Measurements from ENCODE around the gene JARID2.
"Not testable (repeated sequence)": the region's sequence is repeated elsewhere in the genome, so short reads cannot be mapped to it uniquely, and the experiment has no call there.

The JARID2 gene

DNA sequence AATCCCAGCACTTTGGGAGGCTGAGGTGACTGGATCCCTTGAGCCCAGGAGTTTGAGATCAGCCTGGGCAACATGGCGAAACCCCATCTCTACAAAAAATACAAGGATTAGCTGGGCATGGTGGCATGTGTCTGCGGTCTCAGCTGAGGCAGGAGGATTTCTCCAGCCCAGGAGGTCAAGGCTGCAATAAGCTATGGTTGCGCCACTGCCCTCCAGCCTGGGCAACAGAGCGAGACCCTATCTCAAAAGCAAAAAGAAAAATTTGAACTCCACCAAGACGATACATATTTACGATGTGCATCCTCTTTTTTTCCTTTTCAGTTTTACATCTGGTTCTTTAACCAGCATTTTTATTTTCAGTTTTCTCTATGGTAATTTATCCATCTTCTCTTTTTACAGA, 162.1 kb downstream of the JARID2 start:
- H3K9me3 ChIP-seq (ENCODE audit: insufficient read depth, low read depth, low read length): no peaks in the 10 kb centered on the region
- peaks cover 84% of the 10 kb centered on the region for H3K4me1 ChIP-seq (ENCODE audit: insufficient read depth, low read length)
- no peak overlapping the region for H3K27ac ChIP-seq (ENCODE audit: low read depth, low read length)
- 98% methylated on average over 6 of the region's 6 CpGs for WGBS
- peaks cover 25% of the 10 kb centered on the region for H3K36me3 ChIP-seq (ENCODE audit: insufficient read depth, low read length)
- H3K4me3 ChIP-seq (ENCODE audit: low read length): no peak overlapping the region
- H3K27me3 ChIP-seq (ENCODE audit: insufficient read depth, low read length): no peaks in the 10 kb centered on the region
- H3K9ac ChIP-seq (ENCODE audit: low read depth, low read length): no peak overlapping the region

- WGBS: 91% methylated on average over 1 of the region's 3 CpGs
- no peak overlapping the region for H3K9ac ChIP-seq (ENCODE audit: low read depth, low read length)
Observed at GRCh38 chr6:15408758-15409157, 162.9 kb downstream of the JARID2 start.

GRCh38 chr6:15409301-15410125, 163.6 kb downstream of the JARID2 start:
- WGBS: 82% methylated on average over 6 of the region's 6 CpGs
- H3K9me3 ChIP-seq (ENCODE audit: insufficient read depth, low read depth, low read length): no peaks in the 10 kb centered on the region
- peaks cover 39% of the 10 kb centered on the region for H3K36me3 ChIP-seq (ENCODE audit: insufficient read depth, low read length)
- H3K27me3 ChIP-seq (ENCODE audit: insufficient read depth, low read length): no peaks in the 10 kb centered on the region
- H3K4me3 ChIP-seq (ENCODE audit: low read length): no peak overlapping the region
- no peak overlapping the region for H3K9ac ChIP-seq (ENCODE audit: low read depth, low read length)
- no peak overlapping the region for H3K27ac ChIP-seq (ENCODE audit: low read depth, low read length)
- H3K4me1 ChIP-seq (ENCODE audit: insufficient read depth, low read length): peaks cover 84% of the 10 kb centered on the region

More at GRCh38 chr6:15408758-15409157, 162.9 kb downstream of the JARID2 start:
- Histone ChIP-seq H3K4me3 (ENCODE audit: low read length) (no peak overlapping the region), H3K4me1 (ENCODE audit: insufficient read depth, low read length) (peaks cover 84% of the 10 kb centered on the region), H3K27ac (ENCODE audit: low read depth, low read length) (no peak overlapping the region), H3K36me3 (ENCODE audit: insufficient read depth, low read length) (peaks cover 31% of the 10 kb centered on the region), H3K9me3 (ENCODE audit: insufficient read depth, low read depth, low read length) (no peaks in the 10 kb centered on the region), H3K27me3 (ENCODE audit: insufficient read depth, low read length) (no peaks in the 10 kb centered on the region)

DNA sequence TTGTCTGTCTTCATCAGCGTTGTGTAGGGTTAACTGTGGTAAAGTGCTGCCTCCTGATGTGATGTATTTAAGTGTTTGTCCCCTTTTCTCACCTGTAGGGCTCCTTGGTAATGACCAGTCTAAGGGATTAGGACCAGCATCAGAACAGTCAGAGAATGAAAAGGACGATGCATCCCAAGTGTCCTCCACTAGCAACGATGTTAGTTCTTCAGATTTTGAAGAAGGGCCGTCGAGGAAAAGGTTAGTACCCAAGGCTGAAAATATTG, 164.2 kb downstream of the JARID2 start:
- Histone ChIP-seq H3K9ac (ENCODE audit: low read depth, low read length) (no peak overlapping the region), H3K36me3 (ENCODE audit: insufficient read depth, low read length) (peaks cover 39% of the 10 kb centered on the region), H3K27ac (ENCODE audit: low read depth, low read length) (no peak overlapping the region), H3K4me3 (ENCODE audit: low read length) (no peak overlapping the region), H3K4me1 (ENCODE audit: insufficient read depth, low read length) (peaks cover 79% of the 10 kb centered on the region), H3K27me3 (ENCODE audit: insufficient read depth, low read length) (no peaks in the 10 kb centered on the region), H3K9me3 (ENCODE audit: insufficient read depth, low read depth, low read length) (no peaks in the 10 kb centered on the region)
- 78% methylated on average over 5 of the region's 5 CpGs for WGBS

- no peaks in the 10 kb centered on the region for H3K27me3 ChIP-seq (ENCODE audit: insufficient read depth, low read length)
- peaks cover 73% of the 10 kb centered on the region for H3K4me1 ChIP-seq (ENCODE audit: insufficient read depth, low read length)
- H3K4me3 ChIP-seq (ENCODE audit: low read length): no peak overlapping the region
- H3K36me3 ChIP-seq (ENCODE audit: insufficient read depth, low read length): peaks cover 39% of the 10 kb centered on the region
- H3K9ac ChIP-seq (ENCODE audit: low read depth, low read length): no peak overlapping the region
- no peaks in the 10 kb centered on the region for H3K9me3 ChIP-seq (ENCODE audit: insufficient read depth, low read depth, low read length)
- H3K27ac ChIP-seq (ENCODE audit: low read depth, low read length): no peak overlapping the region
- 89% methylated on average over 1 of the region's 1 CpG for WGBS
Observed at GRCh38 chr6:15410752-15411151, 164.9 kb downstream of the JARID2 start.

GRCh38 chr6:15411766-15412165, 165.9 kb downstream of the JARID2 start:
- WGBS: 62% methylated on average over 2 of the region's 2 CpGs
- H3K9me3 ChIP-seq (ENCODE audit: insufficient read depth, low read depth, low read length): no peaks in the 10 kb centered on the region
- H3K36me3 ChIP-seq (ENCODE audit: insufficient read depth, low read length): peaks cover 40% of the 10 kb centered on the region
- H3K9ac ChIP-seq (ENCODE audit: low read depth, low read length): no peak overlapping the region
- peaks cover 68% of the 10 kb centered on the region for H3K4me1 ChIP-seq (ENCODE audit: insufficient read depth, low read length)
- no peaks in the 10 kb centered on the region for H3K27me3 ChIP-seq (ENCODE audit: insufficient read depth, low read length)
- no peak overlapping the region for H3K27ac ChIP-seq (ENCODE audit: low read depth, low read length)
- H3K4me3 ChIP-seq (ENCODE audit: low read length): no peak overlapping the region

GRCh38 chr6:15412767-15413166, 166.9 kb downstream of the JARID2 start:
- Histone ChIP-seq H3K4me3 (ENCODE audit: low read length) (no peak overlapping the region), H3K27me3 (ENCODE audit: insufficient read depth, low read length) (no peaks in the 10 kb centered on the region), H3K27ac (ENCODE audit: low read depth, low read length) (peak overlapping the region; percentile 33; the same call in 1 of the 2 replicates), H3K36me3 (ENCODE audit: insufficient read depth, low read length) (peaks cover 45% of the 10 kb centered on the region), H3K9ac (ENCODE audit: low read depth, low read length) (no peak overlapping the region), H3K4me1 (ENCODE audit: insufficient read depth, low read length) (peaks cover 62% of the 10 kb centered on the region), H3K9me3 (ENCODE audit: insufficient read depth, low read depth, low read length) (no peaks in the 10 kb centered on the region)
- WGBS: 90% methylated on average over 8 of the region's 9 CpGs

DNA sequence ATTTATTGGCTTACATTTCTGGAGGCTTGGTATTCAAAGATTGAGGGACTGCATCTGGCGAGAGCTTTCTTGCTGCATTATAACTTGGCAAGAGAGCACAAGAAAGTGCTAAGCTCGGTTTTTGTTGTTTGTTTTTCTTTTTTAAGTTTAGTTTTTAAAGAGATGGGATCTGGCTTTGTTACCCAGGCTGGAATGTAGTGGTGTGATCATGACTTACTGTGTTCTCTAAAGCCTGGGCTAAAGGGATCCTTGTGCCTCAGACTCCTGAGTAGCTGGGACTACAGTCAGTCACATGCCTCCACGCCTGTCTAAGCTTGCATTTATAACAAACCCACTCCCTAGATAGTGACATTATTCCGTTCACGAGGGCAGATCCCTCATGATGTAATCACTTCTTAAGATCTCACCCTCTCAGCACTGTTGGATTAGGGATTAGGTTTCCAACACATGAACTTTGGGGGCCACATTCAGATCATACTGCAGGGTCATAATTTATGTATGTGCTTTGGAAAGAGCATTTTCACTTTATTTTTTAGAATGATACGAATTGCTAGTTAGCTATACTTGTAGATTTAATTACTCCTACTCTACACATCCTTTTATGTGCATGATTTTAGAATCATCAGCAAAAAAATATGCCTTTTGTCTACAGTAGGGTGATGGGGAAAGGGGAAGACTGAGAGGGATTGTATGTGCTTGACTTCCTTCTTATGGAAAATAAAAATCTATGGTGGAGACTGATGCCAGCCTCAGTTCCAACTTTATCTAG, 167.8 kb downstream of the JARID2 start:
- H3K9ac ChIP-seq (ENCODE audit: low read depth, low read length): no peak overlapping the region
- no peak overlapping the region for H3K27ac ChIP-seq (ENCODE audit: low read depth, low read length)
- 86% methylated on average over 5 of the region's 6 CpGs for WGBS

GRCh38 chr6:15414235-15414612, 168.4 kb downstream of the JARID2 start:
- Histone ChIP-seq H3K27ac (ENCODE audit: low read depth, low read length) (no peak overlapping the region), H3K9me3 (ENCODE audit: insufficient read depth, low read depth, low read length) (peaks cover 6% of the 10 kb centered on the region; the same call in 1 of the 2 replicates), H3K9ac (ENCODE audit: low read depth, low read length) (no peak overlapping the region), H3K27me3 (ENCODE audit: insufficient read depth, low read length) (no peaks in the 10 kb centered on the region), H3K4me1 (ENCODE audit: insufficient read depth, low read length) (peaks cover 52% of the 10 kb centered on the region), H3K36me3 (ENCODE audit: insufficient read depth, low read length) (peaks cover 52% of the 10 kb centered on the region), H3K4me3 (ENCODE audit: low read length) (no peak overlapping the region)
- WGBS: 50% methylated on average over 2 of the region's 2 CpGs

More for the DNA sequence above, 167.8 kb downstream of the JARID2 start:
- Histone ChIP-seq H3K9me3 (ENCODE audit: insufficient read depth, low read depth, low read length) (peaks cover under 1% of the 10 kb centered on the region; the same call in 1 of the 2 replicates), H3K27me3 (ENCODE audit: insufficient read depth, low read length) (no peaks in the 10 kb centered on the region), H3K4me1 (ENCODE audit: insufficient read depth, low read length) (peaks cover 57% of the 10 kb centered on the region), H3K4me3 (ENCODE audit: low read length) (no peak overlapping the region), H3K36me3 (ENCODE audit: insufficient read depth, low read length) (peaks cover 47% of the 10 kb centered on the region)

GRCh38 chr6:15415622-15416021, 169.8 kb downstream of the JARID2 start:
- Histone ChIP-seq H3K4me1 (ENCODE audit: insufficient read depth, low read length) (peaks cover 47% of the 10 kb centered on the region), H3K36me3 (ENCODE audit: insufficient read depth, low read length) (peaks cover 50% of the 10 kb centered on the region)
- H3K9ac ChIP-seq (ENCODE audit: low read depth, low read length); H3K9me3 ChIP-seq (ENCODE audit: insufficient read depth, low read depth, low read length); H3K27ac ChIP-seq (ENCODE audit: low read depth, low read length); H3K27me3 ChIP-seq (ENCODE audit: insufficient read depth, low read length); H3K4me3 ChIP-seq (ENCODE audit: low read length): not testable (repeated sequence)
- 94% methylated on average over 11 of the region's 30 CpGs for WGBS

GRCh38 chr6:15416932-15417509, 171.2 kb downstream of the JARID2 start:
- no peak overlapping the region for H3K4me3 ChIP-seq (ENCODE audit: low read length)
- peaks cover 46% of the 10 kb centered on the region for H3K4me1 ChIP-seq (ENCODE audit: insufficient read depth, low read length)
- H3K36me3 ChIP-seq (ENCODE audit: insufficient read depth, low read length): peaks cover 37% of the 10 kb centered on the region
- peaks cover 8% of the 10 kb centered on the region; the same call in 1 of the 2 replicates for H3K9me3 ChIP-seq (ENCODE audit: insufficient read depth, low read depth, low read length)
- H3K27me3 ChIP-seq (ENCODE audit: insufficient read depth, low read length): no peaks in the 10 kb centered on the region
- WGBS: 95% methylated on average over 6 of the region's 6 CpGs
- H3K9ac ChIP-seq (ENCODE audit: low read depth, low read length): no peak overlapping the region
- no peak overlapping the region for H3K27ac ChIP-seq (ENCODE audit: low read depth, low read length)

Measured in HUES64 (cell line).